ENCODE data around the gene DND1. TPM values are rescaled to one million over a fixed set of nuclear protein-coding genes. Genes with fewer than 3 reads are reported as not detected.
"Not testable (repeated sequence)": the region's sequence is repeated elsewhere in the genome, so short reads cannot be mapped to it uniquely, and the experiment has no call there.

Gene DND1
- polyA plus RNA-seq = 1 to 10 TPM in 3 of 4 donors, under 1 TPM in 1; 0.16 to 3.1 (median 1.9) TPM
- long read RNA-seq, donor 1 = 0 reads
- long read RNA-seq, donor 2 = 0 reads
- long read RNA-seq, donor 3 = 0 reads
- long read RNA-seq, donor 4 = 0 reads
- long read RNA-seq, donor 5, partial matches to known transcripts = 6 of 6 reads
- long read RNA-seq, donor 5, other reads (novel, unspliced or antisense) = 0 of 6 reads
- long read RNA-seq, donor 6 = 0 reads
- long read RNA-seq, donor 7 = 0 reads
- long read RNA-seq, donor 8 = 0 reads
- long read RNA-seq, donor 9 = 0 reads
- long read RNA-seq, donor 10 = 0 reads

DNA sequence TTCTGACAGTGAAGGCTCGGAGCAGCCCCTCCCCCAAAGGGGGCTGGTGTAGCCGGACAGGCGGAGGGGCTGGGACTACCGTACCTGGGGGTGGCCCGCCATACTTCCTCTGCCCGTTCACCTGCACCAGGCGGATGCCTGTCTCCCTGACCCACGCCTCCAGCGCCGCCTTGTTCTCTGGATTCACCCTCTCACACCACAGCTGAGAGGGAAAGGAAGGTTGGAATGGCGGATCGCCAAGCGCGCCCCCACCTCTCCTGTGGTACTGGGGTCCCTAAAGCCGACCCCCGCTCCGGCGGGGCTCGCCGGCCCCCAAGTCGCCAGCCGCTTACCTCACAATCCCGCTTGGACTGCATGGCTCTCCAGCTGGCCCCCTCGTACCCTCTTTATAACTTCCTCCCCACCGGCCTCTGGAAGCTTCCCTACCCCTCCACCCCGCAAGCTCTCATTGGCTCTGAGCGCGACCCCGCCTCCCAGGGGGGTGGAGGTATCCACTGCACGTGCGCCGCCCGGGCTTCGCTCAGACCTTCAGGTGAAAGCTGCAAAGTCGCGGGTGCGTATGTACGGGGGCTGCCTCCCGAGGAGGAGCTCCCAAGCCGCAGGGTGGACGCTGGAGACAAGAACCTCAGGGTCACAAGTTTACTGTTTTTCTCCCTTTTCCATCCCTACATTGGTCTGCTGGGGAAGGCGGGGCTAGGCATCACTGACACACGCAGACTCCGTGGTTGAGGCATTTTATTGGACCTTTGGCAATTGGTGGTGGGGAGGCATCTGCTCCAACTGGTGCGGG lies at the start of gene DND1:
TSS of gene DND1 (minus strand) at position 390 of the 790 bp plus-strand sequence. CDS start at position 356, 34 bp downstream.
- H3K36me3 ChIP-seq (ENCODE audit: control insufficient read depth in 3 of 3, insufficient read depth in 2 of 3, low read depth in 1 of 3, low read length in 3 of 3) = peaks cover 21 to 73% (median 30%) of the 10 kb centered on the region in 3 donors
- H3K27ac ChIP-seq (ENCODE audit: low read depth in 1 of 3, low read length in 2 of 3) = no peak within 1 kb of the TSS
- WGBS, 3 donors = 90 to 94% (median 91%) methylated on average over 44 to 45 of the region's 45 CpGs
- no peak for FAIRE-seq
- H3K27me3 ChIP-seq (ENCODE audit: control insufficient read depth in 3 of 3, insufficient read depth in 3 of 3, low read length in 3 of 3) = peaks cover 0 to 2% (median 0%) of the 10 kb centered on the region in 3 donors
- no peaks in the 10 kb centered on the region for H3K9me3 ChIP-seq (ENCODE audit: control insufficient read depth in 2 of 2, insufficient read depth in 1 of 2, low read depth in 1 of 2, low read length in 1 of 2)
- H3K4me1 ChIP-seq (ENCODE audit: control insufficient read depth in 3 of 3, insufficient read depth in 2 of 3, low read depth in 1 of 3, low read length in 2 of 3) = no peaks in the 10 kb centered on the region
- no peak within 1 kb of the TSS for H3K4me3 ChIP-seq (ENCODE audit: low read depth in 1 of 3, low read length in 3 of 3)
- no peak for DNase-seq

- H3K4me1 ChIP-seq (ENCODE audit: control insufficient read depth in 3 of 3, insufficient read depth in 2 of 3, low read depth in 1 of 3, low read length in 2 of 3); H3K4me3 ChIP-seq (ENCODE audit: low read depth in 1 of 3, low read length in 3 of 3); DNase-seq; H3K36me3 ChIP-seq (ENCODE audit: control insufficient read depth in 3 of 3, insufficient read depth in 2 of 3, low read depth in 1 of 3, low read length in 3 of 3); H3K27me3 ChIP-seq (ENCODE audit: control insufficient read depth in 3 of 3, insufficient read depth in 3 of 3, low read length in 3 of 3); H3K27ac ChIP-seq (ENCODE audit: low read depth in 1 of 3, low read length in 2 of 3); H3K9me3 ChIP-seq (ENCODE audit: control insufficient read depth in 2 of 2, insufficient read depth in 1 of 2, low read depth in 1 of 2, low read length in 1 of 2); FAIRE-seq: not testable (repeated sequence)
- 78 to 83% (median 79%) methylated on average over 5 of the region's 5 CpGs for WGBS, 3 donors
Measured at GRCh38 chr5:140721395-140721794, 48.0 kb upstream of the DND1 start.

- 63 to 67% (median 67%) methylated on average over 6 of the region's 6 CpGs for WGBS, 3 donors
- H3K27me3 ChIP-seq (ENCODE audit: control insufficient read depth in 3 of 3, insufficient read depth in 3 of 3, low read length in 3 of 3); H3K36me3 ChIP-seq (ENCODE audit: control insufficient read depth in 3 of 3, insufficient read depth in 2 of 3, low read depth in 1 of 3, low read length in 3 of 3); H3K9me3 ChIP-seq (ENCODE audit: control insufficient read depth in 2 of 2, insufficient read depth in 1 of 2, low read depth in 1 of 2, low read length in 1 of 2); FAIRE-seq; H3K4me1 ChIP-seq (ENCODE audit: control insufficient read depth in 3 of 3, insufficient read depth in 2 of 3, low read depth in 1 of 3, low read length in 2 of 3); H3K27ac ChIP-seq (ENCODE audit: low read depth in 1 of 3, low read length in 2 of 3); H3K4me3 ChIP-seq (ENCODE audit: low read depth in 1 of 3, low read length in 3 of 3); DNase-seq: not testable (repeated sequence)
Measured at GRCh38 chr5:140720738-140721137, 47.4 kb upstream of the DND1 start.

GRCh38 chr5:140718266-140718592 lies 44.9 kb upstream of the DND1 start:
- WGBS, 3 donors = 30 to 73% (median 51%) methylated on average over 7 of the region's 7 CpGs
- H3K27me3 ChIP-seq (ENCODE audit: control insufficient read depth in 3 of 3, insufficient read depth in 3 of 3, low read length in 3 of 3) = peaks cover 0 to 2% (median 0%) of the 10 kb centered on the region in 3 donors
- H3K27ac ChIP-seq (ENCODE audit: low read depth in 1 of 3, low read length in 2 of 3) = peak overlapping the region in 2 of 3 donors; percentile 45 to 62
- FAIRE-seq (no peak), DNase-seq (no peak)
- H3K4me1 ChIP-seq (ENCODE audit: control insufficient read depth in 3 of 3, insufficient read depth in 2 of 3, low read depth in 1 of 3, low read length in 2 of 3) = no peaks in the 10 kb centered on the region
- H3K9me3 ChIP-seq (ENCODE audit: control insufficient read depth in 2 of 2, insufficient read depth in 1 of 2, low read depth in 1 of 2, low read length in 1 of 2) = no peaks in the 10 kb centered on the region
- H3K36me3 ChIP-seq (ENCODE audit: control insufficient read depth in 3 of 3, insufficient read depth in 2 of 3, low read depth in 1 of 3, low read length in 3 of 3) = no peaks in the 10 kb centered on the region
- H3K4me3 ChIP-seq (ENCODE audit: low read depth in 1 of 3, low read length in 3 of 3) = peak overlapping the region in 1 of 3 donors; percentile 23

DNA sequence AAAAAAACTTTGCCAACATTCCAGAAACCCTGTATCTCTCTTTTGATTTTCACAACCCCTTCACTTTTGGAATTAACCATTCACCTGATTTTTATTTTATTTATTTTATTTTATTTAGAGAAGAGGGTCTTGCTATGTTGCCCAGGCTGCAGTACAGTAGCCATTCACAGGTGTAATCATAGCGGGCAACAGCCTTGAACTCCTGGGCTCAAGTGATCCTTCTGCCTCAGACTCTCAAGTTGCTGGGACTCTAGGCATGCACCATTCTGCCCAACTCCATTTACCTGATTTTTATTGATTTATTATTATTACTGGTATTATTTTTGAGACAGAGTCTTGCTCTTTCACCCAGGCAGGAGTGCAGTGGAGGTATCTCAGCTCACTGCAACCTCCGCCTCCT lies 42.9 kb upstream of the DND1 start:
- not testable (repeated sequence) for H3K36me3 ChIP-seq (ENCODE audit: control insufficient read depth in 3 of 3, insufficient read depth in 2 of 3, low read depth in 1 of 3, low read length in 3 of 3); H3K27me3 ChIP-seq (ENCODE audit: control insufficient read depth in 3 of 3, insufficient read depth in 3 of 3, low read length in 3 of 3); H3K9me3 ChIP-seq (ENCODE audit: control insufficient read depth in 2 of 2, insufficient read depth in 1 of 2, low read depth in 1 of 2, low read length in 1 of 2); H3K27ac ChIP-seq (ENCODE audit: low read depth in 1 of 3, low read length in 2 of 3); H3K4me1 ChIP-seq (ENCODE audit: control insufficient read depth in 3 of 3, insufficient read depth in 2 of 3, low read depth in 1 of 3, low read length in 2 of 3); H3K4me3 ChIP-seq (ENCODE audit: low read depth in 1 of 3, low read length in 3 of 3); FAIRE-seq; DNase-seq
- 91 to 96% (median 92%) methylated on average over 2 of the region's 2 CpGs for WGBS, 3 donors

DNA sequence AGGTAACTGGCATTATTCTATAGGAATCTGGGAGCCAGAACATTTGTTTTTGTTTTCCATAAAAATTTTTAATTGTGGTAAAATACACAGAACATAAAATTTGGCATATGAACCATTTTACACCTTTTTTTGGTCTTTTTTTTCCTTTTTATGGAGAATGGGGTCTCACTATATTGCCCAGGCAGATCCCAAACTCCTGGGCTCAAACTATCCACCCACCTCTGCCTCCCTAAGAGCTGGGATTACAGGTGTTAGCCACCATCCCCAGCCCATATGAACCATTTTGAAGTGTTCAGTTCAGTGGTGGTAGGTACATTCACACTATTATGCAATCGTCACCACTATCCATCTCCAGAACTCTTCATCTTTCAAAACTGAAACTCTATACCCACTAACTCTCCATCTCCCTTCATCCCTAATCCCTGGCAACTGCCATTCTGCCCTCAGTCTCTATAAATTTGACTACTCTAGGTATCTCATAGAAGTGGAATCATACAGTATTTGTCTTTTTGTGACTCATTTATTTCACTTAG lies 40.3 kb upstream of the DND1 start:
- DNase-seq (no peak), FAIRE-seq (no peak)
- Histone ChIP-seq H3K27me3 (ENCODE audit: control insufficient read depth in 3 of 3, insufficient read depth in 3 of 3, low read length in 3 of 3) (no peaks in the 10 kb centered on the region), H3K36me3 (ENCODE audit: control insufficient read depth in 3 of 3, insufficient read depth in 2 of 3, low read depth in 1 of 3, low read length in 3 of 3) (no peaks in the 10 kb centered on the region), H3K4me1 (ENCODE audit: control insufficient read depth in 3 of 3, insufficient read depth in 2 of 3, low read depth in 1 of 3, low read length in 2 of 3) (no peaks in the 10 kb centered on the region), H3K9me3 (ENCODE audit: control insufficient read depth in 2 of 2, insufficient read depth in 1 of 2, low read depth in 1 of 2, low read length in 1 of 2) (no peaks in the 10 kb centered on the region), H3K27ac (ENCODE audit: low read depth in 1 of 3, low read length in 2 of 3) (no peak overlapping the region), H3K4me3 (ENCODE audit: low read depth in 1 of 3, low read length in 3 of 3) (no peak overlapping the region)
- WGBS, 3 donors = 85 to 95% (median 89%) methylated on average over 1 of the region's 1 CpG

- Histone ChIP-seq H3K27ac (ENCODE audit: low read depth in 1 of 3, low read length in 2 of 3) (no peak overlapping the region), H3K27me3 (ENCODE audit: control insufficient read depth in 3 of 3, insufficient read depth in 3 of 3, low read length in 3 of 3) (no peaks in the 10 kb centered on the region), H3K9me3 (ENCODE audit: control insufficient read depth in 2 of 2, insufficient read depth in 1 of 2, low read depth in 1 of 2, low read length in 1 of 2) (no peaks in the 10 kb centered on the region), H3K4me1 (ENCODE audit: control insufficient read depth in 3 of 3, insufficient read depth in 2 of 3, low read depth in 1 of 3, low read length in 2 of 3) (no peaks in the 10 kb centered on the region), H3K4me3 (ENCODE audit: low read depth in 1 of 3, low read length in 3 of 3) (no peak overlapping the region), H3K36me3 (ENCODE audit: control insufficient read depth in 3 of 3, insufficient read depth in 2 of 3, low read depth in 1 of 3, low read length in 3 of 3) (no peaks in the 10 kb centered on the region)
- FAIRE-seq = no peak
- no peak for DNase-seq
- WGBS, 3 donors = 50 to 89% (median 71%) methylated on average over 1 of the region's 1 CpG
Measured at GRCh38 chr5:140711794-140712193, 38.4 kb upstream of the DND1 start.

- DNase-seq (peak; percentile 96 to 97), FAIRE-seq (no peak)
- Histone ChIP-seq H3K9me3 (ENCODE audit: control insufficient read depth in 2 of 2, insufficient read depth in 1 of 2, low read depth in 1 of 2, low read length in 1 of 2) (no peaks in the 10 kb centered on the region), H3K4me1 (ENCODE audit: control insufficient read depth in 3 of 3, insufficient read depth in 2 of 3, low read depth in 1 of 3, low read length in 2 of 3) (no peaks in the 10 kb centered on the region), H3K4me3 (ENCODE audit: low read depth in 1 of 3, low read length in 3 of 3) (peak overlapping the region; percentile 40 to 91 (median 51)), H3K27ac (ENCODE audit: low read depth in 1 of 3, low read length in 2 of 3) (peak overlapping the region; percentile 75 to 94 (median 94)), H3K27me3 (ENCODE audit: control insufficient read depth in 3 of 3, insufficient read depth in 3 of 3, low read length in 3 of 3) (no peaks in the 10 kb centered on the region), H3K36me3 (ENCODE audit: control insufficient read depth in 3 of 3, insufficient read depth in 2 of 3, low read depth in 1 of 3, low read length in 3 of 3) (peaks cover 0 to 2% (median 2%) of the 10 kb centered on the region in 3 donors)
- WGBS, 3 donors = 0 to 1% (median 0%) methylated on average over 27 of the region's 27 CpGs
Measured at GRCh38 chr5:140710899-140711552, 37.6 kb upstream of the DND1 start.

Measured in small intestine (tissue), 16 donors.